ENCODE measurements around the gene CD96. TPM values are rescaled to one million over a fixed set of nuclear protein-coding genes. Genes with fewer than 3 reads are reported as not detected.

CD96 gene
- total and polyA plus RNA-seq, 2 experiments from 2014 or later = 0.91 TPM; not detected in 1

- no peak for ATAC-seq
Measured at GRCh38 chr3:111662907-111663306, 120.9 kb downstream of the CD96 start.

More at GRCh38 chr3:111662907-111663306, 120.9 kb downstream of the CD96 start:
- Histone ChIP-seq H3K79me2 (replicated peaks; ENCODE audit: insufficient read depth) (no peaks in the 10 kb centered on the region), H3K4me3 (no peak overlapping the region), H3K9me2 (ENCODE audit: insufficient read depth) (peaks cover 6% of the 10 kb centered on the region; the same call in 1 of the 2 replicates), H3K27me3 (ENCODE audit: insufficient read depth) (no peaks in the 10 kb centered on the region), H3F3A (replicated peaks; ENCODE audit: low read depth) (no peaks in the 10 kb centered on the region), H3K27ac (ENCODE audit: low read depth) (no peak overlapping the region), H2AFZ (no peak overlapping the region), H3K4me2 (no peak overlapping the region), H3K36me3 (ENCODE audit: insufficient read depth) (peaks cover 3% of the 10 kb centered on the region; the same call in 1 of the 2 replicates), H3K4me1 (ENCODE audit: insufficient read depth) (no peaks in the 10 kb centered on the region), H4K20me1 (replicated peaks; ENCODE audit: insufficient read depth) (no peaks in the 10 kb centered on the region)
- Mint-ChIP-seq H3K4me3 (no peak overlapping the region), H3K27me3 (ENCODE audit: insufficient read depth, low read depth, poor library complexity) (peaks cover 2% of the 10 kb centered on the region), H3K4me1 (peaks cover 5% of the 10 kb centered on the region), H3K36me3 (ENCODE audit: low read depth) (peaks cover 31% of the 10 kb centered on the region), H3K9me3 (peaks cover 42% of the 10 kb centered on the region), H3K27ac (no peak overlapping the region)
- TF ChIP-seq CTCF (conservative IDR thresholded peaks at IDR 0.05; ENCODE audit: low read depth in 2 of 2) (no peak), EZH2 (IDR thresholded peaks at IDR 0.05; ENCODE audit: low read depth, unreplicated experiment) (no peak), REST (IDR thresholded peaks at IDR 0.05; ENCODE audit: unreplicated experiment) (no peak), ZNF331 (CRISPR knock-in tag; IDR thresholded peaks at IDR 0.05; ENCODE audit: low read depth) (no peak), CREB1 (CRISPR knock-in tag; IDR thresholded peaks at IDR 0.05; ENCODE audit: low read depth) (no peak), JUNB (IDR thresholded peaks at IDR 0.05; ENCODE audit: unreplicated experiment) (no peak), ETS1 (IDR thresholded peaks at IDR 0.05) (no peak), EZH2phosphoT487 (IDR thresholded peaks at IDR 0.05; ENCODE audit: unreplicated experiment) (no peak), ZNF462 (CRISPR knock-in tag; IDR thresholded peaks at IDR 0.05) (no peak), ZNF114 (CRISPR knock-in tag; IDR thresholded peaks at IDR 0.05) (no peak), POLR2AphosphoS5 (IDR thresholded peaks at IDR 0.05; ENCODE audit: low read depth) (no peak), NANOG (IDR thresholded peaks at IDR 0.05; ENCODE audit: borderline replicate concordance) (no peak)
- no peak for DNase-seq (ENCODE audit: low spot score)

All from GM23338 (cell line).